HG03460 (cell line): ENCODE data around the gene MCF2L2.
"Not testable (repeated sequence)": the region's sequence is repeated elsewhere in the genome, so short reads cannot be mapped to it uniquely, and the experiment has no call there.

Source experiments
- ATAC-seq: cut with Tn5 transposase; IDR thresholded peaks from one replicate; pipeline ENCODE4 v1.9.1; 2021; ENCODE audit not compliant: unreplicated experiment

The MCF2L2 gene, protein sequence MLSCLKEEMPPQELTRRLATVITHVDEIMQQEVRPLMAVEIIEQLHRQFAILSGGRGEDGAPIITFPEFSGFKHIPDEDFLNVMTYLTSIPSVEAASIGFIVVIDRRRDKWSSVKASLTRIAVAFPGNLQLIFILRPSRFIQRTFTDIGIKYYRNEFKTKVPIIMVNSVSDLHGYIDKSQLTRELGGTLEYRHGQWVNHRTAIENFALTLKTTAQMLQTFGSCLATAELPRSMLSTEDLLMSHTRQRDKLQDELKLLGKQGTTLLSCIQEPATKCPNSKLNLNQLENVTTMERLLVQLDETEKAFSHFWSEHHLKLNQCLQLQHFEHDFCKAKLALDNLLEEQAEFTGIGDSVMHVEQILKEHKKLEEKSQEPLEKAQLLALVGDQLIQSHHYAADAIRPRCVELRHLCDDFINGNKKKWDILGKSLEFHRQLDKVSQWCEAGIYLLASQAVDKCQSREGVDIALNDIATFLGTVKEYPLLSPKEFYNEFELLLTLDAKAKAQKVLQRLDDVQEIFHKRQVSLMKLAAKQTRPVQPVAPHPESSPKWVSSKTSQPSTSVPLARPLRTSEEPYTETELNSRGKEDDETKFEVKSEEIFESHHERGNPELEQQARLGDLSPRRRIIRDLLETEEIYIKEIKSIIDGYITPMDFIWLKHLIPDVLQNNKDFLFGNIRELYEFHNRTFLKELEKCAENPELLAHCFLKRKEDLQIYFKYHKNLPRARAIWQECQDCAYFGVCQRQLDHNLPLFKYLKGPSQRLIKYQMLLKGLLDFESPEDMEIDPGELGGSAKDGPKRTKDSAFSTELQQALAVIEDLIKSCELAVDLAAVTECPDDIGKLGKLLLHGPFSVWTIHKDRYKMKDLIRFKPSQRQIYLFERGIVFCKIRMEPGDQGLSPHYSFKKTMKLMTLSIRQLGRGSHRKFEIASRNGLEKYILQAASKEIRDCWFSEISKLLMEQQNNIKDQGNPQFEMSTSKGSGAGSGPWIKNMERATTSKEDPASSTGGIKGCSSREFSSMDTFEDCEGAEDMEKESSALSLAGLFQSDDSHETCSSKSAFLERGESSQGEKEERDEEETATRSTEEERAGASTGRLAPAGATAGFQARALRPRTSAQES

DNA sequence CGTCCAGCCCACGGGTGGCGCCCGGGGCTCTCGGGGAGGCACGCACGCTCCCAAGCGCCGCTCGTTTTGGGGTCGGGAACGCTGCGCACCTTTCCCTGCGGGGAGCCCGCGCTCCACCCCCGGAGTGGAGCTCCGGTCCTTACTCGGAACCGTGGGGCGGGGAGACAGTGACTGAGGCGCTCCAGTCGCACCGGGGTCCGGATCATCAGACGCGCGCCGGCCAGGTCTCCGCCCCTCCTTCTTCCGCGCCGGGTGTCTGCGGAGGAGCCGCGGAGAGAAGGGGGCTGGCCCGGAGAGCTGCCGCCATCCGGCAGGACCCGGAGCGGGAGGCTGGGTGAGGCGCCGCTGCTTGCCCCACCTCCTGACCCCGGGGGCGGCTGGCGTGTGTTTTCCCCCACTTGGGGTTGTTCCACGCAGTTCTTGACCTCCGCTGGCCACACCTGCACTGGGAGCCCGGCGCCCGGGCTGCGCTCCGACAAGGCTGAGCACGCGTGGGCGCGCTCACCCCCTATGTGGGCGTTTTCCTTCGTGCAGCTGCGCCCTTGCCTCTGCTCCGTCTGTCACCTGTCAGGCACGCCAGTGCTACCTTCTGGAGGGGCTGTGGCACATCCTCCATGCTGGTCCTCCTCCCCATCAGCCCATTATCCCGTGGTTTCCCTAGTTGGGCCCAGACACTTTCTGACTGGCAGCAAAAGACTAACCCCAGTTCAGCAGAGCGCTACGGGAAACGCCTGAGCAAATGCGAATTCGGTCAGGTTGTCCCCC, at the start of gene MCF2L2:
Gene MCF2L2 (minus strand): TSS at position 173 of the 765 bp plus-strand sequence. CDS start 642 bp downstream, outside the sequence.
- peak; percentile 71 for ATAC-seq

DNA sequence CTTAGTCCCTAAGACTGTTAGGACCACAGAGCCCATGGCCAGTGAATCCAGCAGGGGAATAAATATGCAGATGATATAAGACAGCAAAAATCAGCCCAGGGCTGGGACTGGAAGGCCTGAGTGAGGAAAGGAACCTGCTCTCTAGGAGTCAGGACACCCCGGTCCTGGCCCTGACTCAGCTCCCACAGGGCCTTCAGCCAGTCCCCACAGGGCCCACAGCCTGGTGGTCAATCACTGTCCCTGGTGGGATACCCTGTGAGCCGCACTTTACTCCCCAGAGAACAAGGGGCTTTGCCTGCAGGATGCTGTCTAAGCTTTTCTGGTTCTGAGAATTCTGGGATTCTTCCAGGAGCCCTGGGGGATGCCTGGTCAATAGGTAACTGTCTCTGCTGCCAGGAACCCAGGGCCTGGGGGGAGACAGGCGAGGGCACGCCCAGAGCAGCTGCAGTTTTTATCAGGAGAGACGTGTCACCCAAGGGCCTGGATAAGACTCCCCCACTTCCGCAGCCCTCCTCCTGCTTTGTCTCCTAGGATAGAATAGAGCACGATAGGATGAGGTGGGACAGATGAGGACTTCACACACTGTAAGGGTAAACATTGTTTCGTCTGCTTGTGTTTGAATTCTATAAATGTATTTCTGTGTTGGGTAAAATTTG, 49.5 kb upstream of the MCF2L2 start:
- ATAC-seq: no peak

DNA sequence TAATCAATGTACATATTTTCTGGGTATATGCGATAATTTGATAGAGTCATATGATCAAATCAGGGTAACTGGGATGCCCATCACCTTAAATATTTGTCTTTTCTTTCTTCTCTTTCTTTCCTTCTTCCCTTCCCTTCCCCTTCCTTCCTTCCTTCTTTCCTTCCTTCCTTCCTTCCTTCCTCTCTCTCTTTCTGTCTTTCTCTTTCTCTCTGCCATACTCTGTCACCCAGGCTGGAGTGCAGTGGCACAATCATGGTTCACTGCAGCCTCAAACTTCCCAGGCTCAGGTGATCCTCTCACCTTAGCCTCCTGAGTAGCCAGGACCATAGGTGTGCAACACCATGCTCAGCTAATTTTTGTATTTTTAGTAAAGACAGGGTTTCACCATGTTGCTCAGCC, 47.3 kb upstream of the MCF2L2 start:
- ATAC-seq: not testable (repeated sequence)

DNA sequence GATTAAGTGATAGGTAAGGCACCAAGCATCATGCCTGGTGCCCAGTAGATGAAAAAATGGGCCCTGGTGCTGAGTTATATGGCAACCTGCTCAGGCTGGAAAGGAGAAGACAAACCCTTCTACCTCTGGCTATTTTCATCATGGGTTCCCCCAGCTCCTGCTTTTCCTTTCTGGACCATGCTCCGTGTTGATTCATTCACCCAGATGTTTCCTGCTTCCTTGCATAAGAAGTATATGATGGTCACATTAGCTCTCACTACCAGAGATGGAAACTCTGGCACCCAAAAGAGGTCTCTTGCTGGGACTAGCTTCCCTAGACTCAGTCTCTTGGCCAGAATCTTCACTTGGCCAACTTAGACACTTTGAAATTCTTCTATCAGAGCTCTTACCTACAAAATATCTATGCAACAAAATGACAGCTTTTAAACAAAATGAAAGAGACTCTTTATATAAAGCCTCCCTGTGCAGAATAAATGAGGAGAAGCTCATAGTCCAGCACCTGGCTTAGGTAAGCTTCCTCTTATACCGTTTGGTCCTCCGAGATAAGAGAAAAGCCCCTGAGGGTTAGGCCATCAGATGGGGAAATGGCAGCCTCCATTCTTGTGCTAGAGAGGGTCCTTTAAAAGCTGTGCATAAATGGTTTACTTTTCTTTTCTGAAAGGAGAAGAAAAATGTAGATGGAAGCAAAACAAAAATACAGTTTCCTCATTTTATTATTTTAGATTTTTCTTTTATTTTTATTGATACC, 46.8 kb upstream of the MCF2L2 start:
- no peak for ATAC-seq

DNA sequence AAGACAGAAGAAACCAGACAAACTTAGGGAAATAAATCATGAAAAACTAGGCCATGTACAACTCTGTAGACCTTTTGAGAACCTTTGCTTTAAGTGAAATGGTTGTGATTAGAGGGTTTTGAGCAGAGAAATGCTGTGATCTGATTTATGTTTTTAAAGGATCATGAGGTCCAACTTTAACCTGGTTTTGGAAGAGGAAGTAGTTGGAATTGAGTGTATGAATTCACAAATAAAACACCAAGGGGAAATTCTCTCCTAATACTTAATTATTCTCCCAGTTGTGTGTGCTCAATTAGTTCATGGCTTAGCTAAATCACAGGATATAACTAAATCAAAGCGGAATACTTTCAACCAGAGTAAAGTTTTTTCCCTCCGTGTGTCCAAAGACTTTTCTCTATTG, 45.5 kb upstream of the MCF2L2 start:
- no peak for ATAC-seq

DNA sequence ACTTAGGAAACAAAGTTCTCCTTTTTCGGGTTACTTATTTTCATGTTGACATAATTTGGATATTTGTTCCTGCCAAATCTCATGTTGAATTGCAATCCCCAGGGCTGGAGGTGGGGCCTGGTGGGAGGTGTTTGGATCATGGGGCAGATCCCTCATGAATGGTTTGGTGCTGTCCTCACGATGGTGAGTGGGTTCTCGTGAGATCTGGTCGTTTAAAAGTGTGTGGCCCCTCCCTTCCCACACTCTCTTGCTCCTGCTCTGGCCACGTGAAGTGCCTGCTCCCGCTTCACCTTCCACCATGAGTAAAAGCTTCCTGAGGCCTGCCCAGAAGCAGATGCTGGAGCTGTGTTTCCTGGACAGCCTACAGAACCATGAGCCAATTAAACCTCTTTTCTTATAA, 43.7 kb upstream of the MCF2L2 start:
- ATAC-seq: no peak

DNA sequence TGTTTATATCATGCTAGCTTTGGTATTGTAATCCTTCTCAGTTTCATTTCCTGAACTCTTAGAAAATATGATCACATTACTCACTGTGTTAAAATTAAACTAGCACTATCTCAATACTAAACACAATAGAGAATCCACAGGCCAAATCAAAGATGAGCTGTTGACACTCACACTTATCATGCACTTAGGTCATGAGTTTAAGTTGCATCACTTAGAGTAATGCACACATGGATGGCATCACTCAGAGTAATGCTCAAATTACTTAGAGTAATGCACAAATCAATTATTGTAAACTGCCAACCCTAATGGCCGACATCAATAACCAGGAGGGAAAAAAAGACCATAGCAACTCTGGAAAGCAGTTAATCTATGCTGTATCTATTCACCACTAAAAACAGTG, 40.0 kb upstream of the MCF2L2 start:
- ATAC-seq: no peak

DNA sequence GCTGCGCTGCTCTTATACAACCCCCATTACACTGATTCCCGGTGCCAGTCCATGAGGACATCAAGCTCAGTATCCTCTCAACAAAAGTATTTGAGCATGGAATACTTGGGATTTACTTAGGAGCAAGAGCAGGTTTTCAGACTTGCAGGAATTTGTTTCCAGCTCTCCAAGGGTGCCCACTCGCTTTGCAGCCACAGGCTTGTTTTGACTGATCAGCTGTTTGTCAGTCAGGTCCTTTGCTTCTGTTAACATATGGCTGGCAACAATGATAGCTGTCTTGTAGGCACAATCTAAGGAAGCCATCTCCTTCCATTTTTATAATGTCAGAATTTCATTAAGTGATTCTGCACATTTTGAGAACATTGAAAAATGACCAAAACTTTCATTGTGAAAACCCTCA, 38.2 kb upstream of the MCF2L2 start:
- ATAC-seq: no peak

DNA sequence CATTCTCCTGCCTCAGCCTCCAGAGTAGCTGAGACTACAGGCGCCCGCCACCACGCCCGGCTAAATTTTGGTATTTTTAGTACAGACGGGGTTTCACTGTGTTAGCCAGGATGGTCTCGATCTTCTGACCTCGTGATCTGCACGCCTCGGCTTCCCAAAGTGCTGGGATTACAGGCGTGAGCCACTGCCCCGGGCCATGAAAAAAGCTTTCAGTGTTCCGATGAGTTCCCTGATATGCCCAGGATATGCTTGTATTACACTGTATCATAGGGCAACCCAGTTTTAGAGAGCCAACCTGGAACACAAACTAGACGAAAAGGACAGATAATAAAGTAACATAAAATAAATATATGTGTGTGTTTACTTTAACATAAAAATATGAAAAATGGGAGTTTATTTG, 37.3 kb upstream of the MCF2L2 start:
- not testable (repeated sequence) for ATAC-seq

DNA sequence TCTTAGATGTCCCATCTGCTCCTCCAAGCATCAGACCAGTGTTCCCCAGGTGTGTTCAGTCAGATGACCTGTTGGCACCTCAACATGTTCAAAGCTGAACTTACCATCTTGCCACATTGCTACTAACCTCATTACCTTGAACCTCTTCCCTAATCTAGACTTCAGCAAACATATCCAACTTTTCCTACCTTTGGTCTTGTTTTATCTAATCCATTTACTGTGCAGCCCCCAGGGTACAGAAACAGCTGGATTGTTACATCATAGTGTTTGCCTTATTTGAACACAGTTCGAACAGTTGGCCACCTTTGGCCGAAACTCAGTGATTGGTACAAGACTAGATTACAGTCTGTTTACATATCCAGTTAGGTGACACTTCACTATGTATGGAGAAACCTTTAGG, 36.1 kb upstream of the MCF2L2 start:
- ATAC-seq: no peak

DNA sequence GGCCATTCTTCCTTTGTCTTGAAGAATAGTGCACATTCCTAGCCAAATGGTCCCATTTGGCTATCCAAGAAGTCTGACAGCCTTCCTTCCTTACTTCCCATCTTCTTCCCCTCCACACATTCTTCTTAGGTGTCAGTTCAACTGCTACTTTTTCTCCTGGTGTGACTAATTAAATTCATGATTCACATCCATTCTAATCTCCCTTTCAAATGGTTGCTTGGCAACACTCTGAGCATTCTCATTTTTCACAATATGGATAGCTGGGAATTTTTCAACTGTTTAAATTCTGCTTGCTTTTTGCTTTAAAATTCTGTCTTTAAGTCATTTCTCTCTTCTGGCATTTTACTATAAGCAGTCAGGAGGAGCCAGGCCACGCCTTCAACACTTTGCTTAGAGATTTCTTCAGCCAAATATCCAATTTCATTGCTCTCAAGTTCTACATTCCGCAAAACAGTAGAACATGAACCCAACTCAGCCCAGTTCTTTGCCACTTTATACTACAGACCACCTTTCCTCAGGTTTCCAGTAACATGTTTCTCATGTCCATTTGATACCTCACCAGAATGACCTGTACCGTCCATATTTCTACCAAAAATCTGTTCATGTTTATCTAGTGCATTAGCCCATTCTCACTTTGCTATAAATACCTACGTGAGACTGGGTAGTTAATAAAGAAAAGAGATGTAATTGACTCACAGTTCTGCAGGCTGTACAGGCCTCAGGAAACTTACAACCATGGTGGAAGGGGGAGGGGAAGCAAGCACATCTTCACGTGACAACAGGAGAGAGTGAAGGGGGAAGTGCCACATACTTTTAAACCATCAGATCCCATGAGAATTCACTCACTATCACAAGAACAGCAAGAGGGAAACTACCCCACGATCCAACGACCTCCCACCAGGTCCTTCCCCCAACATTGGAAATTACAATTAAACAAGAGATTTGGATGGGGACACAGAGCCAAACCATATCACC, 31.9 kb upstream of the MCF2L2 start:
- ATAC-seq: no peak

DNA sequence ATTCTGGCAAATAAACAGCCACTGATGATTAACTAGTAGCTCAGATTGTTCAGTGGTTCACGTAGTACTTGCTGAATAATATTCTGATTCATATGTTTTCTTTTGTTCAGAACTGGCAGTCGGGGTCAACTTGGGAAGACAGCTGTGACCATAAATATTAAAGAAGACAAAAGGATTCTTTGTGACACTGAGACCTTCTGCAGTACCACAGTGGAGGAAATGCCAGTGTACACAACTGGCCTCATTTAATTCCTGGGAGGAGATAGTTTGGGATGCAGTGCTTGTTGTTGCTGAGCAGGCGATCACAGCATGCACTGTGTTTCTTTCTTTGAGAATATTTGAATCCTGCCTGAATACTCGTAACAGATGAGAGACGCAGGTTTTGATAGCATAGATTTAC, 26.7 kb upstream of the MCF2L2 start:
- ATAC-seq: no peak

DNA sequence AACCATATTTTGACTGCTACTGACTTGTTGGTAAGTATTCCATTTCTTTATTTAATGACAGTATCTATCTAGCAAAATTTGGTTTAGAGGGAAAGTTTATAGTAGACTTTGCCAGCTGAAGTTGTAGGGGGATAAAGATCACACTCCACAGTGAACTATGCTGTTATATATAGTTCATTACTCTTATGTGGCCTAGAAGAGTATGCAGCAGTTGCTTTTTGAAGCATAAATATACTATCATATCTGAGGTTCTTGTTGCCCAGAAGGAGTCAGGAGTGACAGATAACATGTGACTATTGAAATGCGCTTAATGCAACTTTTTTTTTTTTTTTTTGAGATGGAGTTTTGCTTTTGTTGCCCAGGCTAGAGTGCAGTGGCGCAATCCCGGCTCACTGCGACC, 25.6 kb upstream of the MCF2L2 start:
- no peak for ATAC-seq

DNA sequence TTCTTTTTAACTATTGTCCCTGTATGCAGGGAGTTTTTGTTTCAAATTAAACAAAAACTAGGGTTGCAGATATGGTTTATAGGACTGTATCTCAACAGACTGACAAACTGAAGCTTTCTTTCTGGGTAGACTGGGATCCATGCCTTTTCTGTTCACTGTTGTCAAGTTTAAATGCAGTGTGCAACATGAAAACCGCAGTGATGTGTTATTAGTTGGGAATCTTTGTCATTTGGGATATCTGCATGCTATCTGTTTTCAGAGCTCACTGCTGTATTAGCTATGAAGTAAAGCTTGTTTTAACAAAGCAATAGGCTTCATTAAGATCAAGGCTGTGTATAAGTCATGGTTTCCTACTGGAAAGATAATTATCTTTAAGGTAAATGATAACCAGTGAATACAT, 21.4 kb upstream of the MCF2L2 start:
- ATAC-seq: no peak

DNA sequence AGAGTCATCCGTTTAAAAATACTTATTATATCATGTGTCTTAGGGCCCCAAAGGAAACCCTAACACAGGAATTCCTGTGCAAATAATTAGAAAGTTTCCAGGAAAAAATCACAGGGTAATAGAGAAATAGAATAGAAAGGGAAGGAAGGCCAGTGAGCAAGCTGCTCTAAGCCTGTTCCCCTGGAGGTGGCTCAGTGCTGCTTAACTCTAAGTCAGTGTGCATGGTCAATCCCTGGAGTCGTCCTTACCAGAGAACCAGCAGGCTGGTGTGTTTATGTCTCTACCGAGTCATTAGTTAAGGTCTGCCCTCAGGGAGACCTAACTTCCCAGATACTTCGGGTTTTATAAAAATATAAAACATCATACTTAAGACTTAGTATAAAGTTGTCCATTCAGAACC, 21.0 kb upstream of the MCF2L2 start:
- no peak for ATAC-seq

DNA sequence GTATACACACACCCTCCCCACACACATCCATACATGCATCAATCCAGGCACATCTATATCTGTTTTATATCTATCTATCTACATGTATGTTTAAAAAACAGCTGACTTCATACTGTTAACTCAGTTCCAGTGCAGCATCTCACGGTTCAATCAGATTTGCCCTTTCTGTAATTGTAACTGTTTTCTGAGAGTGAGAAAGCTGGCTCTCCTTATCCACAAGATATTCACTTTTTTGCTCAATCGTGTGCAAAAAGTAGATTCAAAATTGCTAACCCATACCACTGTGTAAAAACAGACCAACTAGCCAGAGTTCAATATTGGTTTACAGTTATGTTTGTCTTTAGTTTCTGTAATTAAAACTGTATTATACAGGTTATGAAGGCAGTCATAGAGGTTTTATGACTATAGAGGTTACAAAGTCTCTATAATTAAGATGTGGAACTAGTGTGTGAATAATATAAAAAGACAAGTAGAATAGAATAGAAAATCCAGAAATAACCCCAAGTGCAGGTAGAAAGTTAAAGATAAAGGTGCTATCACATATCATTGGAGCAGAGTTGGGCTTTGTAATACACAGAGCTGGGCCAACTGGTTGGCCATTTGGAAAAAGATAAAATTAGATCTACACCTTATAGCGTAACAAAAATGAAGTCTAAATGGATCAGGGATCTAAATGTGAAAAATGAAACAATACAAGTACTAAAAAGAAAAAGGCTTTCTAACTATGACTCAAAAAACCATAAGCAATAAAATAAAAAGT, 20.1 kb upstream of the MCF2L2 start:
- no peak for ATAC-seq

DNA sequence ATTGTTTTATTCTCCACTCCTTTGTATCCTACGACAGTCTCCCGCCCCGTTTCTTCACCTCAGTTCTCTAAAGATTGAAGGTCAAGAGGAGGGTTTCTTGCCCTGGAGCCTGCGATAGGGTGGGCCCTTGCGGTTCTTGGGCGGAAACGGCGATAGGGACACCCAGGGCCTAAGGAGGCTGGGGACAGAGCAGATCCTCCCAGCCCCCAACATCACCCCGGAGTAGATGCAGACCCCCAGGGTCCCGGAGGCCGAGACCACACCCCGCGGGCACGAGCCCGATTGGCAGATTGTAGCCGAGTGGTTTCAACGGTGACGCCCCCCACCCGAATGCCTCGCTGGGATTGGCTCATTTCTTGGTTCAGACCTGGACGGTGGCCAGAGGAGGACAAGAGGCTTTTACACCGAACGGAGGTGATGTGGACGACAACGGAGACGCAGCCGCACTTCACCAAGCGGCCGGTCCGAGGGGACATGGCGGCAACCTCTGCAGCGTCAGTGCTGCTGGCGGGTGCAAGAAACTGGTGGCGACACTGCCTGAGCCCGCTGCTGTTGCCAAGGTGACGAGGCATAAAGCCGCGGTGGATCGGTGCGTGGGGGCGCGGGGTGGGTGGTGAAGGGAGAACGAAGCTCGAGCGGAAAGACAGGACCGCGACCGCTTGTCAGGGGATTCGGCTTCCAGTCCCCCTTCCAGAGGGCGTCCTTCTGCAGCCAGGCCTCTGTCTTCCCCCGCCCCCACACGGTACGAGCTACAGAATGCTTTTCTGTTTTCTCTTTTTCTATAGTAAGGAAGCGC, 19.0 kb upstream of the MCF2L2 start:
- ATAC-seq: peak; percentile 65
